Measurements from ENCODE around the gene IGSF5.

IGSF5 gene

DNA sequence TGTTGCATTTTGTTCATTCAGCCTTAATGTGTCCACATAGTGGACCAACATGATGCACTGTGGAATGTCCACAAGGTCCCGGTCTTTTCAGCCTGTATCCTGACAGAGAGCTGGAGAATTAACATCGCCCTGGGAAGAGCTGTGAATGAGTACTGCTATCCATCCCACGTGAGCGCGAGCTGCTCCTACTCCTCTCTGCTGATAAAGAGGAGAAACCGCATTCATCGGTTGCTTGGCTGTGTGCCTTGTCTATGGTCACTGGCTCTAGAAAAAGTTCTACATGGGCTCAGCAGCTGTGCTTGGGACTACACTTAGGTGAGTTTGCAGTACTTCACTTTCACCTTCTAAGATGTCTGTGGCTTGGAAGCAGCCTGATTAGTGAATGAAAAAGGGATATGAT lies 31.1 kb upstream of the IGSF5 start:
- H3K27ac ChIP-seq (replicated peaks): no peak overlapping the region
- TF ChIP-seq, protein P1, sequence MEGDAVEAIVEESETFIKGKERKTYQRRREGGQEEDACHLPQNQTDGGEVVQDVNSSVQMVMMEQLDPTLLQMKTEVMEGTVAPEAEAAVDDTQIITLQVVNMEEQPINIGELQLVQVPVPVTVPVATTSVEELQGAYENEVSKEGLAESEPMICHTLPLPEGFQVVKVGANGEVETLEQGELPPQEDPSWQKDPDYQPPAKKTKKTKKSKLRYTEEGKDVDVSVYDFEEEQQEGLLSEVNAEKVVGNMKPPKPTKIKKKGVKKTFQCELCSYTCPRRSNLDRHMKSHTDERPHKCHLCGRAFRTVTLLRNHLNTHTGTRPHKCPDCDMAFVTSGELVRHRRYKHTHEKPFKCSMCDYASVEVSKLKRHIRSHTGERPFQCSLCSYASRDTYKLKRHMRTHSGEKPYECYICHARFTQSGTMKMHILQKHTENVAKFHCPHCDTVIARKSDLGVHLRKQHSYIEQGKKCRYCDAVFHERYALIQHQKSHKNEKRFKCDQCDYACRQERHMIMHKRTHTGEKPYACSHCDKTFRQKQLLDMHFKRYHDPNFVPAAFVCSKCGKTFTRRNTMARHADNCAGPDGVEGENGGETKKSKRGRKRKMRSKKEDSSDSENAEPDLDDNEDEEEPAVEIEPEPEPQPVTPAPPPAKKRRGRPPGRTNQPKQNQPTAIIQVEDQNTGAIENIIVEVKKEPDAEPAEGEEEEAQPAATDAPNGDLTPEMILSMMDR (IDR thresholded peaks at IDR 0.05; ENCODE audit: insufficient read depth, low read length): no peak
- no peak for TF ChIP-seq REST (IDR thresholded peaks at IDR 0.05; ENCODE audit: insufficient replicate concordance, low read depth)
- no peak for TF ChIP-seq POLR2AphosphoS5 (IDR thresholded peaks at IDR 0.05; ENCODE audit: low read depth)
- TF ChIP-seq SPI1 (IDR thresholded peaks at IDR 0.05; ENCODE audit: borderline replicate concordance, low read depth): no peak
- no peak for TF ChIP-seq GABPA (IDR thresholded peaks at IDR 0.05; ENCODE audit: low read depth)
- H3K27me3 ChIP-seq (ENCODE audit: insufficient read depth, poor library complexity, severe bottlenecking): no peaks in the 10 kb centered on the region
- no peak overlapping the region for H3K4me3 ChIP-seq (replicated peaks; ENCODE audit: insufficient read depth, low read length)
- no peak for DNase-seq (ENCODE audit: low read depth in 1 of 2, low spot score in 1 of 2)

GRCh38 chr21:39714331-39714730 lies 30.7 kb upstream of the IGSF5 start:
- Histone ChIP-seq H3K4me3 (replicated peaks; ENCODE audit: insufficient read depth, low read length) (no peak overlapping the region), H3K27me3 (ENCODE audit: insufficient read depth, poor library complexity, severe bottlenecking) (no peaks in the 10 kb centered on the region), H3K27ac (replicated peaks) (no peak overlapping the region)
- DNase-seq (ENCODE audit: low read depth in 1 of 2, low spot score in 1 of 2): no peak
- TF ChIP-seq POLR2AphosphoS5 (IDR thresholded peaks at IDR 0.05; ENCODE audit: low read depth): no peak
- no peak for TF ChIP-seq GABPA (IDR thresholded peaks at IDR 0.05; ENCODE audit: low read depth)

DNA sequence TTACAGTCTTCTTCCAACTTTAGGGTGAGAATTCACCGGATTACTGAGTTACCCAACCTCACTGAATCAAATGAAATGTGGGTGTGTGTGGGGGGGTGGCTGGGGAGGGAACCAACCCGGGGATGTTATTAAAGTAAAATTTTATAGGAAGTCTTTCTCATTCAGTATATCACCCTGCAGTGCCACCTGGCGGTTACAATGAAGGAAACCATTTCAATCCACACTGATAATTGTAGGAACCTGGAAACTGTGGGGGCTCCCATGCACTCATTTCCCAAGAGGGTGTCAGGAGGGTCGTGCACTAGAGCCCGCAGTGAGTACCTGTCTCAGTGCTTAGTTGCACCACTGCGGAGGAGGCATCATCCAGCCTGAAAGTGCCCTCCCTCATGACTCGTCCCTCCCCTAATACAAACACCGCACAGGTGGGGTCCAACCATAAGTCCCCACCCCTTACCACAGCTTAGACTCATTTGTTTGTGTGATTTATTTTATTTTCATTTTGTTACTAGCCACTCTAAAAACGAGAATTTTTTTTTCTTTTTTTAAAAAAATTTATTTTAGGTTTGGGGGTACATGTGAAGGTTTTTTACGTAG lies 29.1 kb upstream of the IGSF5 start:
- no peak overlapping the region for H3K27ac ChIP-seq (replicated peaks)
- TF ChIP-seq, protein P1 (IDR thresholded peaks at IDR 0.05; ENCODE audit: insufficient read depth, low read length): peak; percentile 39
- TF ChIP-seq REST (IDR thresholded peaks at IDR 0.05; ENCODE audit: insufficient replicate concordance, low read depth): no peak
- peak in 1 of 2 experiments; percentile 38 for DNase-seq (ENCODE audit: low read depth in 1 of 2, low spot score in 1 of 2)
- H3K27me3 ChIP-seq (ENCODE audit: insufficient read depth, poor library complexity, severe bottlenecking): no peaks in the 10 kb centered on the region
- H3K4me3 ChIP-seq (replicated peaks; ENCODE audit: insufficient read depth, low read length): no peak overlapping the region

GRCh38 chr21:39720126-39720778 lies 24.7 kb upstream of the IGSF5 start:
- no peak overlapping the region for H3K27ac ChIP-seq (replicated peaks)
- no peak overlapping the region for H3K4me3 ChIP-seq (replicated peaks; ENCODE audit: insufficient read depth, low read length)
- no peak for DNase-seq (ENCODE audit: low read depth in 1 of 2, low spot score in 1 of 2)
- H3K27me3 ChIP-seq (ENCODE audit: insufficient read depth, poor library complexity, severe bottlenecking): no peaks in the 10 kb centered on the region
- no peak for TF ChIP-seq GABPA (IDR thresholded peaks at IDR 0.05; ENCODE audit: low read depth)

DNA sequence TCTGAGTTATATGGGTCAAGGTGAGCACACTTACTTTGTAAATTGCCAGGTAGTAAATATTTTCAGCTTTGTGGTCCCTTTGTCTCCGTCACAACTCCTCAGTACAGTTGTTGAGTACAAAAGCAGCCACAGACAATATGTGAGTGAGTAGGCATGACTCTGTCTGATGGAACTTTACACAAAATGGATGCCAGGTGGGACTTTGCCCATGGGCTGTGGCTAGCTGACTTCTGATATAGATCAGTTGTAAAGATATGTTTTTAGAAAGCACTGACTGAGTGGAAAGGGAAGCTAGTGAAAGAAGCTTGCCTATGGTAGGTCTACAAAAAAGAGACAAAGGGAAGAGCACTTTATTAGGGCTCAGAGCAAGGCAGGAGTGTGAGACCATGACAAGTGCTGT lies 23.1 kb upstream of the IGSF5 start:
- Histone ChIP-seq H3K27ac (replicated peaks) (no peak overlapping the region), H3K27me3 (ENCODE audit: insufficient read depth, poor library complexity, severe bottlenecking) (no peaks in the 10 kb centered on the region), H3K4me3 (replicated peaks; ENCODE audit: insufficient read depth, low read length) (no peak overlapping the region)
- DNase-seq (ENCODE audit: low read depth in 1 of 2, low spot score in 1 of 2): no peak
- TF ChIP-seq GABPA (IDR thresholded peaks at IDR 0.05; ENCODE audit: low read depth): no peak
- TF ChIP-seq, protein P1 (IDR thresholded peaks at IDR 0.05; ENCODE audit: insufficient read depth, low read length): no peak
- TF ChIP-seq POLR2AphosphoS5 (IDR thresholded peaks at IDR 0.05; ENCODE audit: low read depth): no peak
- TF ChIP-seq SPI1 (IDR thresholded peaks at IDR 0.05; ENCODE audit: borderline replicate concordance, low read depth): no peak
- TF ChIP-seq REST (IDR thresholded peaks at IDR 0.05; ENCODE audit: insufficient replicate concordance, low read depth): no peak

Data from HL-60 (cell line).